Suppressor macrophage treated with lipopolysaccharide for 4 hours (primary cell): Measurements from ENCODE around the gene PRRC1.
A peak's percentile ranks its signal among the peaks of the same experiment; 100 is the strongest.
"Not testable (repeated sequence)": the region's sequence is repeated elsewhere in the genome, so short reads cannot be mapped to it uniquely, and the experiment has no call there.

Experiments used
- DNase-seq: peaks from one replicate; pipeline ENCODE4 v3.0.0-alpha.2; 2020

Gene PRRC1

DNA sequence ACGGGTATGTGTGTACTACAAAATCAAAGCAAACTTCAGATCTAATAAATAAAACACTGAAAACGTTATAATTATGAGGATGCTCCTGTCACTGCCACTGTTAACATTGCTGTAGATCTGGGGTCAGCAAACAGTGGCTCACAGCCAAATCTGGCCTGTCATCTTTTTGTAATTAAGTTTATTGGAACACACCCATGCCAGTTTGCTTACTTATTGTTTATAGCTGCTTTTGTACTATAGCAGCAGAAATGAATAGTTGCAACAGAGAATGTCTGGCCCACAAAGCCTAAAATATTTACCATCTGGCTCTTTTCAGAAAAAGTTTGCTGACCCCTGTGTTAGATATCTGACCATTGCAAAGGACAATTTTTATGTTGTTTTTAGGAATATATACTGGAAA, 32.1 kb downstream of the PRRC1 start:
- DNase-seq, result no peak

DNA sequence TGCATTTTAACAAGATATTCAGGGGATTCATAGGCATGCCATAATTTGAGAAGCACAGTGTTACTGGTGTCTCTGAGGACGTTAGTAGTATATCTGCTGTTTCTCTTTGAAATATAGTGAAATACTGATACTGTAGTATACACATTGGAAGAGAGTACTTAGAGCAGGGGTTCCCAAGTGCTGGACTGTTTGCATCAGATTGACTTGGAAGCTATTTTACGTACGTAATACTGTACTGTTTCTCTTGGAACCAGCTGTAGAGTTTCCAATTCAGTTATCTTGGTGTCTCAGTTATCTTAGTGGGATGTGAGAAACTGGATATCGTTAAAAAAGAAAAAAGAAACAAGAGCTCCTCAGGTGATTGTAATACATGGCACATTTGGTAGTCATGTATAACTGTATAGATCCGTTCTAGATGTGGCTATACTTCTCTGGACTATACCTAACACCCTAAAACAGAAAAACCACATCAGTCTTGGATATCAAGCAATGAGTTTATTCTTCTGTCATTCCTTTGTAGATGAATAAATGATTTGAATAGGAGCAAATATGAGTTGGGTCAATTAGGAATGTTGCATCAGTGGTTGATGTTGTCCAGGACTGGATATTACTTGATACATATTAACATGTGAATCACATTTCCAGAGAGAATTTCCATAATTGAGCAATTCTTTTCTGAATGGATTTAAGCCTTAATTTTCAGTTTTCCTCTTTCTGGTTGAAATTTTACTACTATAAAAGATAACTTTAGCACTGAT, 33.4 kb downstream of the PRRC1 start:
- DNase-seq, result no peak

DNA sequence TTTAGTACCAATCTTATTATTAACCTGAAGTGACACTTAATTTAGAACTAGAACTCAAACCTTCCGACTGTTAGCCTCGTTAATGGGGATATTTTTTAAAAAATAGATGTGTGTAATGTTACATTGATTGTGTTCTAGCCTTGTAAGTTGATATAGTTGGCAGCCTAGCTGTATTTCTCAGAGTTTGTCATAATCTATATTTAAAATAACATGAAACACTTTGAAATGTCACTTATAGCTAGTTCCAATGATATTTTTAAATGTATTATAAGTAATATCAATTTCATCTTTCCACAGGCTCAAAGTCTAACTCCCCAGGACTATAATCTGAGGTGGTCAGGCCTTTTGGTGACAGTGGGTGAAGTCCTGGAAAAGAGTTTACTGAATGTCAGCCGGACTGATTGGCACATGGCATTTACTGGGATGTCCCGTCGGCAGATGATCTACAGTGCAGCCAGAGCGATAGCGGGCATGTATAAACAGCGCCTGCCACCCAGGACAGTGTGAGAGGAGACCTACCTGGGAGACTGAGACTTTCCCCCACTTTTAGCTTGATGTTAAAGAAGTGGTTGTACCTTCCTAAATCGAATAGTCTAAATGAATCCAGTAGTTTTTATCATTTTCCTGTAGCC, 34.1 kb downstream of the PRRC1 start:
- no peak for DNase-seq

DNA sequence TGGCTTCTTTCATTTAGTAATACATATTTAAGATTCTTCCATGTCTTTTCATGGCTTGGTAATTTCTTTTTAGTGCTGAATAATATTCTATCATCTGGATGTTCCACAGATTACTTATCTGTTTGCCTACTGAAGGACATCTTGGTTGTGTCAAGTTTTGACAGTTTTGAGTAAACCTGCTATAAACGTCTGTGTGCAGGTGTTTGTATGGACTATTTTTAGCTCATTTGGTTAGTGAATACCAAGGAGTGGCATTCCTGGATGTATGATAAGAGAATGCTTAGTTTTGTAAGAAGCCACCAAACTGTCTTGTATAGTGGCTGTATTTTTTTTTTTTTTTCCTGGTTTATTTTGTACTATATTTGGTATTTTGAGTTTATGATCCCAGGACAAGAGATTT, 38.4 kb downstream of the PRRC1 start:
- no peak for DNase-seq

DNA sequence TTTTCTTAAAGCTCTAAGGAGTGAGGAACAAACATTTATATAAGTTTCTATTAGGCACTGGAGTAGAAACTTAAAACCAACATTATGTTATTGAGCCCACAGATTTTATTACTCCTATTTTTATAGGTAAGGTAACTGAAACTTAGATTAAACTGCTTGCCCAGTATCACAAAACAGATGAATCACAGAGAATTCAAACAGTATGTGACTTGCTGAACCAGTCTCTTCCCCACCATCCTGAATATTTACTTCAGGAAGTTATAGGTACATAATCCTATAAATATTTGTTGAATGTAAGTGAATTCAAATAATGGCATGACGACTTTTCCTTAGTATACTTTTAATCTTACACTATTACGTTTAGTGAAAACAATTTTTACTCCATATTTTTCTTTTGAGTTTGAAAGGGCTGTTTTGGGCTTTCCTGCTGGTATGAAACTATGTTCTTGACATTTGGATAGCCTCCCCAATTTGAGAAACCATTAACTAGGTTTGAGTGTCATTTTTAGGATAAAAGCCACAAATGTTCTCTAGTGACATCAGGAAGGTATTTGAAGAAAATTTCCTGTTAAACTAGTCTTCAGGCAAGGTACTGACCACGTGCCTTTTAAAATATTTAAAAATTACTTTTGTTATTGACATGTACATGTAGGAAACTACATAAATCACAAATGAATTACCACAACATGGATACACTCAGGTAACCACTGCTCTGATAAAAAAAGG, 39.3 kb downstream of the PRRC1 start:
- DNase-seq, result no peak

DNA sequence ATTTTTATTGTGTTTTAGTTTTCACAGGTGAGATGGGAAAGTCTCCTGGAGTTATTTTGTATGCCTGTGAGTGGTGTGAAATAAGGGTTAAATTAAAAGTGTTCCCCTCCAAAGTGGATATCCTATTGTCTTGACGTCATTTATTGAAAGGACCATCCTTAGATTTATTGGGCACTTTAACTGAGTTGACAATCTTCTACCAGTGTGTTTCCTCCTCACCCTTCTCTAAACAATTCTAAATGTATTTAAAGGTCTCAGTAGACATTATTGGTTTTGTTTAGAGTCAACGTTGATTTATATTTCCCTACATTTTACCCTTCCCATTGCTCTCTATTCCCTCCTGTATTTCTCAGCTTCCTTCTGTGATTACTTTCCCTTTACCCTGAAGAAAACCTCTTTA, 40.8 kb downstream of the PRRC1 start:
- DNase-seq, result no peak

DNA sequence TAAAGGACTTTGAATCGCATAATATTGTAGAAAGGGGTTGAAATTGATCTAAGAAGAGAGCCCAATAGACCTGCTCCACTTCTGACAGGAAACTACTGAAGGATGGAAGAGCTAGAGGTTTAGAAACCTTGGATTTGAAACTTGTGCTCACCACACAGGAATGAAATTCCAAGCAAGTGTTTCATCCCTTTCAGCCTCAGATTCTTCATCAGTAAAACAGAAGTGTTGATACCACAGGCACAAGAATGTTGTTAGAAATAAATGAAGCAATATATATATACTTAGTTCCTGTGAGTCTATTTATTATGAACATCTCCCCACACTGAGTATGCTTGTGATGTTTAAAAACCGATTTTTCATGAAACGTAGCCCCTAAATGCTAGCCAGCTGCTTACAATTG, 43.8 kb downstream of the PRRC1 start:
- no peak for DNase-seq

DNA sequence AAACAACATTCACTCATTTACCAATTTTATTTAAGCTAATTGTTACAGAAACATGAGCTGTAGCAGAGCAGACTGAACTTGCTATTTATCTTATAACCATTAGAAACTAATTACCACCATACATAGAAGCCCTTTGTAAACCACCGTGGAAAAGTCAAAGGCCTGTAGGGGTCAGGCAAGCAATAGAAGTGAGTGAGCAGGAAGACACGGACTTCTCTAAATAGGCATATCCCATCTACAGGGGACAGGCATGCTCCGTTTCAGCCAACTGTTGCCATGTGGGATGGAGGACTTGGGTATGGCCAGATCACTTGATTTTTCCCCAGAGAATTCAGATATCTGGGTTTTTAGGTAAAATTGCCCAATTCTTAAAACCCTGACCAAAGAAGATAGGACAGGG, 44.8 kb downstream of the PRRC1 start:
- no peak for DNase-seq

DNA sequence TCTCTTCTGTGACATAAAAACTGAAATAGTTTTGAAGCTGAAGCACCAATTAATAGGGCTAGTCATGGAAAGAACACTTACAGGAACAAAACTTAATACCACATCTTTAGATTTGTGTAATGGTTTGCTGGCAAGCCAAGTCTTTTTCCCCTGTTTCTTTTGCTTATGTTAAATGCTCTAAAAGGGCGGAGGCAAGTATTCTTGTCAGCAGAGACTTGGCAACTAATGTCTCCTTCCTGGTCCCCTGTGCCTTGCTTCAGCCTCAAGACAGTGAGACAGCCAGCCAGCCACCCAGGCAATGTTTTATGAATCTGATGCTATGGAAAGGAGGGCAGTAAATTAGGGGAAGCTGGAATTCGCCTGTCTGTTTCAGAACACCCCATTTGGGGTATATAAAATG, 45.7 kb downstream of the PRRC1 start:
- DNase-seq, result no peak

DNA sequence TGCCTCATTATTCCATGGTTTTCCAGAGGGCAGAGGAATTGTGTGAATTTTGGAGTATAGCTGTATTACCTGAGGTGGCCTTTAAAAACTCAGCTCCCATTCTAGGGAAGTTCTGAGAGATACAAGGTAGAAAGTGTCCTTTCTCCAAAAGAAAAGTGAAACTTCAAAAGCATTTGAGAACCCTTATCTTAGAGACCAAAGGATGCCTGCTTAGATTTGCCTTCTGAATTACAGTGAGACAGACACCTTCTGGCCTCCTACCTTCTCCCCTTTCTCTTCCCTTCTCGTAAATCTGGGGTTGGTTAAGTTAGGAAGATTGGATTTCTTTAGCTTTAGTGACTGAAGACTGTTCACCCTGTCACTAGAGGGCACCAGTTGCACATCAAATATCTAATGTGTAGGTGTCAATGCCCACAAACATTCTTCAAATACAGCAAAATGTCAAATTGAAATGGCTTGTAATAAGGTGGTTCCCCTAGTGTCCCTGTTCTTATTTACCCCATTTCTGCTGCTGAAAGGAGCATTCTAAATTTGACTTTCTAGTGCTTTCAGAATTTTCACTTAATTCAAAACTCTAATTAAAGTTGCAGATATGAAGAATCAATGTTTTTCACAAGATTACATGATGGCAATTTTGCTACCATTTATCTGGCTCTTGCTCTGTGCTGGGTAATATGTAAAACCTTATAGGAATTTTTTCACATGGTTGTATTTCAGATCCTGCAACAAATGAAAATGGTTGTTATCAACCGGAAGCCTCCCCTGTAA, 46.7 kb downstream of the PRRC1 start:
- DNase-seq, result peak; percentile 74

DNA sequence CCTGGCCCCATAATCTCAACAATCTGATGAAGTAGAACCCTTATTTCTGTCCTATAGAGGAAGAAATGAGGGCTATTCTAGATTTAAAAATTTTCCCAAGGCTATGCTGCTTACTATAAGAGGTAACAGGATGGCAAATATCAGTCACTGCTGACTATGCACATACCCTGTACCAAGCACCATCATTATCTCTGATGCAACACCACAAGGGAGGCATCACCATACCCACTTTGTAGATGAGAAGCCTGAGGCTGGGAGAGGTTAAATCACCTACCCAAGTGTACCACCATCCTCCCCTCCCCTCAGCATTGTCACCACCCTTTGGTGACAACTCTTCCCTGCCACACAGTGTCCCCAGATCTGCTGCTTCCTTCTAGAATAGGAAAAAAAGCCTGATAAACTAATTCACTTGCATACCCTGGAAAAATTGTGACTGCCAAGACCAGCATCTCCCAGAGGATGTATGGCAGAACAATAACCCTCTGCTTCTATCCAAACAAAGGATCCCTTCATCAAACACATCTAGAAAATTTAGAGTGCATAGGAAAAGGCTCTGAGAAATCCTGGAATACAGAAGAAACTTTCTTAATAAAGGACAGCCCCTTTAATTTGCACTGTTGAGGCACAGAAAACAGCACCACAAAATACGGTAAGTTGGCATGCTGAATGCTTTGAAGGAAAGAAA, 48.3 kb downstream of the PRRC1 start:
- no peak for DNase-seq

DNA sequence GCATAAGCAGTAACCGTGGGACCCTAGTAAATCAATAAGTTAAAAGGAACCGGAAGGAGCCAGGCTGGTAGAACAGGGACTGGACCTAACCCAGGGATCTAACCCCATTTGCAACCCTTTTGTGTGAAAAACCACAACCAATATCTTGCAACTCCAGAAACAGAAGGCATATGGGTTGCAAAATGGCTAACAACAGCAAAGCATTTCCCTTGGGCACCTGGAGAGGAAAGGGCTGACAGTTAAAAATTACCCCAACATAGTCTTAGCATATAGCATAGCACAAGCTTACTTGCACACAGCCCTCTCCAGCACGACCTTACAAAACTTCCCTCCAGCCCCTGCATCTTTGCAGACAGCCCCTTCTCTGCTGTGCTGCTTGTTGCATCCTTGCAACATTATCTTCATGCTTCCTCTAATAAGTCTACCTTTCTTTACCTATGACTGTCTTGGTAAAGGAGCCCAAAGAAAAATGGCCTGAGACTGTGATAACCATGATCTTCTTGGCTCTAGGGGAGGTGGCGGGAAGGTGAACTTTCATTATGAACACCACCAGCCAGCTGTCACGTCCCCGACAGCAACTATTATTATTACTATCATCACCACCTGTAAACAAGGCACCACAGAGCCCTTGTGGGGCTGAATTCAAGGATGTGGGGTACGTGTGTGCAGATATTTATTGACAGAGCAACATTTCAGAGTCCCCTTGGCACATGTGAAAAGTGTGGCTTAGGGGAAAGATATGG, 49.8 kb downstream of the PRRC1 start:
- no peak for DNase-seq

DNA sequence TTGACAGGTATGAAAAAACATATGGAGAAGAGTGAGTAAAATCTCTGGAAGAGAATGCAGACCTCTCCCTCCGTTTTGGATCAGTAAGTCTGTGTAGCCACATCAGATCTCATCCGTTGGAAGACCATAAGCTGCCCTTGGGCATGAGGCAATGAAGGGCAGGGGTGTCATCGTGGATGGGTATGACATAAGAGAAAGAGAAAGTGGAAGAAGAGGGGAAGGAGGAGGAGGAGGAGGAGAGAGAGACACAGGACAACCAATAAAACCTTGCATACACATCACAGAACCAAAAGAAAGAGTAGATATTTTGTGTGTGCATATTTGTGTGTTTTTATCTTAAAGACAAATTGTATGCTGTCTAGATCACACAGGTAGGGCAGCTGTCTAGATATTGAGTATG, 50.7 kb downstream of the PRRC1 start:
- DNase-seq, result peak; percentile 14

DNA sequence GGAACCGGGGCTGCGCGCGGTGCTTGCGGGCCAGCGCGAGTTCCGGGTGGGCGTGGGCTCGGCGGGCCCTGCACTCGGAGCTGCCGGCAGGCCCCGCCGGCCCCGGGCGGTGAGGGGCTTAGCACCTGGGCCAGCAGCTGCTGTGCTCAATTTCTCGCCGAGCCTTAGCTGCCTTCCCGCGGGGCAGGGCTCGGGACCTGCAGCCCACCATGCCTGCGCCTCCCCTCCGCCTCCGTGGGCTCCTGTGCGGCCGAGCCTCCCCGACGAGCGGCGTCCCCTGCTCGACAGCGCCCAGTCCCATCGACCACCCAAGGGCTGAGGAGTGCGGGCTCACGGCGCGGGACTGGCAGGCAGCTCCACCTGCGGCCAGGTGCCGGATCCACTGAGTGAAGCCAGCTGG, 52.0 kb downstream of the PRRC1 start:
- DNase-seq, result not testable (repeated sequence)

DNA sequence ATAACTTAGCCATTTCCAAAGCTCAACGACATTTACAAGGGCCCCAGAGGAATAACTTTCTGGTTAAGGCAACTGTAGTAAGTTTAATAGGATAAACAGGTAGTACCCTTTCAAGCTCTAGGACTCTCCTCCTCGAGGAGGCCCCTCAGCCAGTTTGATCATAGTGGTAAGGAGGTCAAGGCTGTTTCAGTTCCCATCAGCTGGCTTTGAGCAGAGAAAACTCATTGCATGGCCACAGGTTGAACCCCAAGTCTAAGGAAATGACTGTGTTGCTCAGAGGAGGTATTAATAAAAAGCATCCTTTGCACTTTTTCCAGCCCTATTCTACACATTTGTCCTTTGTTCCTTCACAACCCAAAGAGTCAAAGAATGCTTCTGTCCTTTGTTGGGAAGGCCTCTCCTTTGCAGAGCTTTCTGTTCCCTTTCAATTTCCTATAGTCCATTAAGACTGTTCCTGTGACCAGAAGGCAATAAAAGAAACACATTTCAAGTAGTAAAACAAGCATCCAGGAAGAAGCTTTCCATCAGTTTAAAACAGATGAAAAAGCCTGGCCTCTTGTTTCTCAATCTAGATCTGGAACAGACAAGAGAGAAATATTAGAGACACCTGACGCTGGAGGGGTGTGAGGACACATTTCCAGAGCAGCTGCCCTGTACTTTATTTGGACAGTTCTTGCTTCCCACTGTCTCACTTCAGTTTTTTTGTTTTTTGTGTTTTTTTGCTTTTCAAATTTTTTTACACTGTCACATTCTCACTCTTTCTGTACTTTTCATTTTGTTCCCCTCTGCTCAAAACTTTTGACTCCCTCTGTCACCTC, 54.1 kb downstream of the PRRC1 start:
- no peak for DNase-seq

DNA sequence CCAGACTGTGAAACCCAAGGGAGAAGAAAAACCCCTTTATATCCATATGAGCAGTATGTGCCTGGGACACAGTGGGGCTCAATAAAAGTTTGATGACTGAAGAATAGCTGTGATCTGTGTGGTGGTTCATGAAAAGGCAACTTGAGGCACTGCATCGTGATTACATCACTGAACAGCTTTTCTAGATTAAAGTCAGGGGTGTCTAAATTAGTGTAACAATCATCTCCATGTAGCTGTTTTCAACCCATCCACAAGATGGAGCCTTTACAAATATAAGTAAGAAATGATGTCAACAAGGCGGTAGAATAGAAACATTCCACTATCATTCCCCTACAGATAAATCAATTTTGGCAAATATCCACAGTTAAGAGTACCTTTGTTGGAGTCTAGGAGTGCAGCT, 55.5 kb downstream of the PRRC1 start:
- DNase-seq, result no peak

DNA sequence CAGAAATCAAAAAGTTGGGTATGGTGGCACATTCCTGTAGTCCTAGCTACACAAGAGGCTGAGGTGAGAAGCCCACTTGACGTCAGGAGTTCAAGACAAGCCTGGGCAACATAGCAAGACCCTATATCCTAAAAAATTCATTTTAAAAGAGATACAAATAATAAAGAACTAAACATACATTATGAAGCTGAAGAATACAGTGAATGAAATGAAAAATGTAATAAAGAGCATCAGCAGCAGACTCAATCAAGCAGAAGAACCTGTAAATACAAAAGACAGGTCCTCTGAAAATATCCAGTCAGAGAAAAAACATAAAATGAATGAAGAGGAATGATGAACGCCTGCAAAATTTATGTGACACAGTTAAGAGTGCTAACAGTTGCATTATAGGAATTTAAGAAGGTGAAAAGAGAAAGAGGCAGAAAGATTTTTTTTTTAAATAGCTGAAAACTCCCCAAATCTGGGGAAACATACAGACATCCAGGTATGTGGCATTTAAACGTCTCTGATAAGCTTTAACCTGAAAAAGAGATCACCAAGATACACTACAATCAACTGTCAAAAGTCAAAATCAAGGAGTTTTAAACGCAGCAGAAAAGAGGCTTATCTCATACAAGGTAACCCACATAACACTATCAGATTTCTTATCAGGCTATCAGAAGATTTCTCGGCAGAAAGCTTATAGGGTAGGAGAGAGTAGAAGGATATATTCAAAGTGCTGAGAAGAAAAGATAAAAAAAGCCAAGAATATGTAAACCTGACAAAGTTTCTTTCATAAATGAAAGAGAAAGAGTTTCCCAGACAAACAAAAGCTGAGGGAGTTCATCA, 57.6 kb downstream of the PRRC1 start:
- no peak for DNase-seq

DNA sequence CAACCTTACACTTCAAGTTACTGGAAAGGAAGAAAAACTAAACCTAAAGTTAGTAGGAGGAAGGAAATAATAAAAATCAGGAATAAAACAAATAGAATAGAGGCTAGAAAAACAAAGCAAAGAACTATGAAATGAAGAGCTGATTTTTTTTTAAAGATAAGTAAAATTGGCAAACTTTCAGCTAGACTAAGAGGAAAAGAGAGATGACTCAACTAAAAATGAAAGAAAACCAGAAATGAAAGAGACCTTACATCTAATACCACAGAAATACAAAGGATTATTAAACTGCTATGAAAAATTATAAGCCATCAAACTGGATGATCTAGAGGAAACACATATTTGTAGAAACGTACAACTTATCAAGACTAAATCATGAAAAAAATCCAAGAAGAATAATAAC, 60.0 kb downstream of the PRRC1 start:
- DNase-seq, result no peak

DNA sequence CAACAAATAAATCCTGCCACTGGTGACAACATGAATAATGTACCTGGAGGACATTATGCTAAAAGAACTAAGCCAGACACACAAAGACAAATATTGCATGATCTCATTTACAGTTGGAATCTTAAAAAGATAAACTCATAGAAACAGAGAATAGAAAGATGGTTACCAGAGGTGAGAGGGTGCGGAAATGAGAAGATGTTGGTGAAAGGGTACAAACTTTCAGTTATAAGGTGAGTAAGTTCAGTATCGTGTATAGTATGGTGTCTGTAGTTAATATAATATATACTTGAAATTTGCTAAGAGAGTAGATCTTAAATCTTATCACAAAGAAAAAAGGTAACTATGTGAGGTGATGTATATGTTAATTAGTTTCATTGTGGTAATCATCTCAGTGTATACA, 63.3 kb downstream of the PRRC1 start:
- DNase-seq, result no peak

DNA sequence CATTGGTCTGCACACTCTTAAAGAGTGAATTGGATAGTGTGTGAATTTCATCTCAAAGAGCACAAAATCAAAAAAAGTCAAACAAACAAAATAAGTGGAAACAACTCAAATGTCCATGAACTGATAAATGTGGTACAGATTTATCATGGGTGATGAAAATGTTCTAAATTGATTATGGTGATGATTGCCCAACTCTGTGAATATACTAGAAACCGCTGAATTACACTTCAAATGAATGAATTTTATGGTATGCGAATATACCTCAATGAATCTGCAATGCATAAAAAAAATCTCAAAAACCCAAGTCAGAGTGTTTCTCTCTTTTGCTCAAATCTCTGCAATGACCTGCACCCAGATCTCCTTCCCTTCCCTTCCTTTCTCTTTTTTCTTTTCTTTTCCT, 64.0 kb downstream of the PRRC1 start:
- no peak for DNase-seq
